GM19239 (cell line): ENCODE measurements around the gene PRF1.
"Not testable (repeated sequence)": the region's sequence is repeated elsewhere in the genome, so short reads cannot be mapped to it uniquely, and the experiment has no call there.

ENCODE experiments used
- DNase-seq: peaks from one replicate; pipeline ENCODE4 v3.0.0; 2011; ENCODE audit warnings: low spot score; ENCODE audit not compliant: insufficient read length
- FAIRE-seq: peaks from 2 replicates; lab custom pipeline; 2011; peaks lifted over from hg19 to GRCh38; lab: Jason Lieb, UNC

PRF1 gene

DNA sequence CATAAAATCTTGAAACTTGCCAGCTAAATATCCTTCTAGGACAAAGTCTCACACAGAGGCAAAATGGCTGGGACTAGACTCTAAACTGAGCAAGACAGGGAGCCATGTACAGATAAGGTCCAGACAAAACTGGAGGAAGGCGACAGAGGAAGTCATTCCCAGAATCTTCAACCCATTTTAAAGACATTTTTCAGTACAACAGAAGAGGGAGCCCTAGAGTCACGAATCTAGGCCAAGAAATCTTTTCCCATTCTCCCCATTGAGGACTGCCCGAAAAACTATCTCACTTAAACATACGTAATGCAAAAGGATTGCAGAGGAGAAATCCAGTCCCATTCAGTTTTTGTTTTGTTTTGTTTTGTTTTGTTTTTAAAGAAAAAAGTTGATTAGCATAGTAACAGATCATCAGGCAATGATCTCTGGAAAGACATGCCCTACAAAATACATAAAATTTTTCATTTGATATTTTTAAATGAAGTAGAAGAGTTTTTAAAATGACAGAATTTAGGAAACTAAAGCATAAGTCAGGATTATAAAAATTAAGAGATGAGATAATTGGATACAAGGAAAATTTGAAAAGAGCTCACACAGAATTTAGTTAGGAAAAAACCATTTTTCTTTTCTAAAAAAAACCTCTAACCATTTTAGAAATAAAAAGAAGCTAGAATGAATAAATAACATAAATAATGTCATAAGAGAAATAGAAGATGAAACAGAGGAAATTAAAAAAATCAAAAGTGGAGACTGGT is 16.9 kb upstream of the PRF1 start:
- peak; percentile 14 for FAIRE-seq

DNA sequence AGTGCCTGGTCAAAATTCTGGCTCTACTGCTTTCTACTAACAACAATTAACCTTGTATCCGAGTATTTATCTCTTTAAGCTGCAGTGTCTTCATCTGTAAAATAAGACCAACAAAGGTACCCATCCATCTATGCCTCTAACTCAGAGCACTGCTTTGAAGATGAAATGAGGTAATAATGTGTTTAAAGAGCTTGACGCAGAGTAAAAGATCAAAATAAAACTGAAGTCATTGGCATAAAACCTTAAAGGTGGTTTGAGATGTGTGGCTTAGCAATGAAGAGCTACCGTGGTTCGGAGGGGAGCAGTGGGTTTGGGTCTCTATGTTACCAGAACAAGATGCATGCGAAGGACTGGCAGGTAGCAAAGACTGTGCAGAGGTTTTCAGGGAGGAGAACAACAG is 16.1 kb upstream of the PRF1 start:
- FAIRE-seq (no peak), DNase-seq (no peak)

More for the DNA sequence above, 16.9 kb upstream of the PRF1 start:
- DNase-seq: no peak

DNA sequence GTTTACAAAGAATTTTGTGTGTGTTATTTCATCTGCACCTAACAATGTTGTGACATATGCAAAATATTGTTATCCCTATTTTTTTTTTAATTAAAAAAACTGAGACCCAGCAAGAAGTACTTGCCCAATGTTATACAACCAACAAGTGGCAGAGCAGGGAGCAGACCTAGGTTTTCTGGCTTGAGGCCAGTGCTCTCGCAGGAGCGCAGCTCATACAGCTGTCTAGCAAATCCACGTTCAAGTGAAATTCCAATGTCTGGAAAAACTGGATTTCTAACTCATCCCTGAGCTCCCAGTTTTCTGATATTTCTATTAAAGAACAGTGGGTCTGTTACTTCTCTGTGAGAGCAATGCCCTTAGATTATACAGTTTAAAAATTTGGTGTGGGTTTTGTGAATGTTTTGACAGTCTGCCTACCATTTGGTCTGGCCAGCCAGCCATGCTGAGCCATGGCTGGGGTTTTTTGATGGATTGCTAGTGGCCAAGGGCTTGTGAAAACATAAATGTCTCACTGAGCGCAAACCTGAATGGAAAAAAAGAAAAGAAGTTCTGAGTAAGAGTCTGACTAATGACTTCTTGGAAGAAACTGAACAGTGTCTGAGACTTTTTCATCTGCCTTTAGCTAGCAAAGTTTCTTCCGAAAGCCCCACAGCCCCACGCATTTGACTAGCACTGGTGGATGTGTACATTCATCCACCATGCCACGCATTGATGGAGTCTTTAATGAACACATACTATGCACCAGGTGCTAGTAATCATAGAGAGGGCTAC is 15.4 kb upstream of the PRF1 start:
- DNase-seq (no peak), FAIRE-seq (no peak)

- no peak for DNase-seq
- FAIRE-seq: no peak
Observed at GRCh38 chr10:70616761-70617160, 14.2 kb upstream of the PRF1 start.

GRCh38 chr10:70615784-70616522 is 13.4 kb upstream of the PRF1 start:
- FAIRE-seq: no peak
- no peak for DNase-seq

DNA sequence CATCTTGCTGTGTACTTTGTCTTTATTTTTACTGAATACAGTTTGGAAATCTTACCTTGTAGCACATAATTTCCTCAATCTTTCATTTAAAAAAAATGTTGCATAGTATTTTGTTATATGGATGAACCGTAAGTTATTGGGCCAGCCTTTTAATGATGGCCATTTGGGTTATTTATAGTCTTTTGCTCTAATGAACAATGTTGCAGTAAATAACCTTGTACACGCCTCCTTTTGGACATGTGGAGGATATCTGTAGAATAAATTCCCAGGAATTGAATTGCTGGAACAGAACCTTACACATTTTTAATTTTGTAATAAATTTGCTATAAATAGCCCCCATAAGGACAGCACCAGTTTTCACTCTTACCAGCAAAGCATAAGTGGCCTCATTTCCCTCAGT is 12.7 kb upstream of the PRF1 start:
- FAIRE-seq (peak; percentile 26), DNase-seq (no peak)

DNA sequence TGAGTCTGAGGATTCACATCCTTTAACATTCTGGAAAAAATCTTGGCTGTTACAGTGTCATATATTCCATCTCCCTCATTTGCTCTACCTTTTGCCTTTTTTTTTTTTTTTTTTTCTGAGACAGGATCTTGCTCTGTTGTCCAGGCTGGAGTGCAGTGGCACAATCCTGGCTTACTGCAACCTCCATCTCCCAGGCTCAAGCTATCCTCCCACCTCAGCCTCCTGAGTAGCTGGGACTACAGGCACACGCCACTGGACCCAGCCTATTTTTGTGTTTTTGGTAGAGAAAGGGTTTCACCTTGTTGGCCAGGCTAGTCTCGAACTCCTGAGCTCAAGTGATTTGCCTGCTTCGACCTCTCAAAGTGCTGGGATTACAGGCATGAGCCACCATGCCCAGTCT is 11.8 kb upstream of the PRF1 start:
- not testable (repeated sequence) for DNase-seq, FAIRE-seq

- no peak for FAIRE-seq
- no peak for DNase-seq
Observed at GRCh38 chr10:70613941-70614340, 11.4 kb upstream of the PRF1 start.

DNA sequence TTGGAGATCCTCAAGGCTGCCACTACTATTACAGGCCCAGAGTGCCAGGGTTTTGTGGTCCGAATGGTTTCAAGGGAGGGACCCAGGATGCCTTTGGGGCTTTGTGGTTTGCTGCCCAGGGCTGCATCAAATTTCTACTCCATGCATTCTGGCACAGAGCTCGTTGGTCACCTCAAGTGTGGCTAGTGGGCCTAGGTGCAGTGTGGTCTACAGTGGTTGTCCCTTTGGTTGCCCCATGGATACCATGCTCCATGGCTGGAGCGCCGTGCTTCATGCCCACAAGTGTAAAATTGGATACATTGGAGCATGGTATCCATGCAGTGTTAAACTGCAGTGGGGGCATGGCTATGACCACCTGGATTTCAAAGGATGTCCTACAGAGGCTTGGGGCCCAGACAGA is 5.4 kb upstream of the PRF1 start:
- FAIRE-seq: no peak
- DNase-seq: no peak

DNA sequence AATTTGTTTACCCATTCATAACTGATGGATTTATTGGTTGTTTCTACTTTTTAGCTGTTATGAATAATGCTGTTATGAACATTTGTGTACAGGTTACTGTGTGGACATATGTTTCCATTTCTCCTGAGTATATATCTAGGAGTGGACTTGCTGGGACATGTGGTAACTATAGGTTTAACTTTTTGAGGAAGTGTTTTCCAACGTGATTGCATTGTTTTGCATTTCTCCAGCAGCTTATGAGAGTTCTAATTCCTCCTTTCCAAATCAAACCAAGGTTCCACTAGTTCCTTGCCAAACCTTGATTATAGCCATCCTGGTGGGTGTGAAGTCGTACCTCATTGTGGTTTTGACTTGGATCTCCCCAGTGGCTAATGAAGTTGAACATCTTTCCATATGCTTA is 2.6 kb upstream of the PRF1 start:
- FAIRE-seq: no peak

GRCh38 chr10:70604106-70604505 is 1.6 kb upstream of the PRF1 start:
- no peak for FAIRE-seq
- no peak for DNase-seq

More for the DNA sequence above, 2.6 kb upstream of the PRF1 start:
- no peak for DNase-seq

- no peak for FAIRE-seq
- DNase-seq: no peak
Observed at GRCh38 chr10:70603449-70603801, 884 bp upstream of the PRF1 start.

GRCh38 chr10:70601746-70602145 is 795 bp downstream of the PRF1 start:
- FAIRE-seq (no peak), DNase-seq (no peak)

DNA sequence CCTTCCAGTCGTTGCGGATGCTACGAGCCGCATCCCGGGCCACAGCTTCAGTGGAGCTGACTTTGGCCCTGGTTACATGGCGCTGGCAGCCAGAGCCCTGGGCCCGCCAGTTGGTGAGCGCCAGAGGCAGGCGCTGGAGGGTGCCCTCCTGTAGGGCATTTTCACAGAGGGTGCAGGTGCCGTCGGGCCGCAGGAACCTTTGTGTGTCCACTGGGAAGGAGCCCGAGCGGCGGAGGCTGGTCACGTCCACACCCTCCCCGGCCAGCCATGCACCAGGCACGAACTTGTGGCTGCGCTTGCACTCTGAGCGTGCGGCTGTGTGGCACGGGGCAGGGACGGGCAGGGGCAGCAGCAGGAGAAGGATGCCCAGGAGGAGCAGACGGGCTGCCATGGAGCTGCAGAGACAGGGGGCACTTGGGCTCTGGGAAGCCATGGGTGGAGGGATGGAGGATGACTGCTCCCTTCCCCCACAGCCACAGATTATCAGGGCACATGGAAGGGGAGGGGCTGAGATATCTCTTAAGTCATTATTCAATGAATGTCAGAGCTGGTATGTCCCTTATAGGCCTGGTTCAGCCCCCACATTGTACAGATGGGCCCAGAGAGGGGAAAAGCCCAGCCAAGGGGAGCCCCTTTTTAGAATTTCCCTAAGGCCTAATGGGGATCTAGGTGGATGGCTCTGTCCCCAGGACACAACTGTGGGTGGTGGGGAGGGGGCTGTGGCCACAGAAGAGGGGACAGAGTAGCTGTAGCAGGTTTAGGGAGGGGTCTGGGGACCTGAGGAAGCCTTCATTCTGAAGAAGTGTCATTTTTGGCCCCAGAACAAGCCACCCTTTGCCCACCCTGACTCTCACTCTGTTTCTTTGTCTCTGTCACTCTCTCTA is 1.8 kb downstream of the PRF1 start:
- FAIRE-seq (no peak), DNase-seq (no peak)

DNA sequence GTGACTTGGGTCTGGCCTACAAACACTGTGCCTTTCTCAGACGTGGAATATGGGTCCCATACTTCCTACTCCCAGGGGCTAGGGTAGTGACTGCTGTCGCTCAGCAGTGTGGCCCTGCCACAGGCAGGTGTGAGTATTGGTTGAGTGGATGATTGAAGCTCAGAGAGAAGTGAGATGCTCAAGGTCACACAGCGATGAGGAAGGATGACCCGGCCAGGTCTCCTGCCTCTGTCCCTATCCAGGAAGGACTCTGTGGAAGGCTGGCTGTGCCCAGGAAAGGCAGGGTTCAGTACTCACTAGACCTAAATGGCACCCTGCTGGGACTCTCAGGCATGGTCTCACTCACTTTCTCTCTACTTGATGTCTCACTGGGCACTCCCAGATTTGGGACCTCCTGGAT is 2.8 kb downstream of the PRF1 start:
- FAIRE-seq (no peak), DNase-seq (no peak)

DNA sequence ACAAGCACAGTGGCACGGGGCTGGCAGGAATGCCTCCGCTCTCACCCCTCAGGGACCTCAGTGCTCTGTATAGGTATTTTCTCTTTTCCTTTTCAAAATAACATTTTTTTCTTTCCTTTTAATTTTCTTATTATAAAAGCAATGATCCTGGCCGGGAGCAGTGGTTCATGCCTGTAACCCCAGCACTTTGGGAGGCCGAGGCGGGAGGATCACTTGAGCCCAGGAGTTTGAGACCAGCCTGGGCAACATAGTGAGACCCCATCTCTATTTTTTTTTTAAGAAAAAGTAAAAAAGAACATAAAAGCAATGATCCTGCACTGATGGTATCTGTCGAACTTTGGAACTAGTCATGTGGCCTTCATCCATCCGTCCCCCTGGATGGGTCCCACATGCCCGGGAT is 3.2 kb downstream of the PRF1 start:
- DNase-seq (no peak), FAIRE-seq (no peak)

GRCh38 chr10:70598857-70599295 is 3.7 kb downstream of the PRF1 start:
- DNase-seq: no peak
- no peak for FAIRE-seq

DNA sequence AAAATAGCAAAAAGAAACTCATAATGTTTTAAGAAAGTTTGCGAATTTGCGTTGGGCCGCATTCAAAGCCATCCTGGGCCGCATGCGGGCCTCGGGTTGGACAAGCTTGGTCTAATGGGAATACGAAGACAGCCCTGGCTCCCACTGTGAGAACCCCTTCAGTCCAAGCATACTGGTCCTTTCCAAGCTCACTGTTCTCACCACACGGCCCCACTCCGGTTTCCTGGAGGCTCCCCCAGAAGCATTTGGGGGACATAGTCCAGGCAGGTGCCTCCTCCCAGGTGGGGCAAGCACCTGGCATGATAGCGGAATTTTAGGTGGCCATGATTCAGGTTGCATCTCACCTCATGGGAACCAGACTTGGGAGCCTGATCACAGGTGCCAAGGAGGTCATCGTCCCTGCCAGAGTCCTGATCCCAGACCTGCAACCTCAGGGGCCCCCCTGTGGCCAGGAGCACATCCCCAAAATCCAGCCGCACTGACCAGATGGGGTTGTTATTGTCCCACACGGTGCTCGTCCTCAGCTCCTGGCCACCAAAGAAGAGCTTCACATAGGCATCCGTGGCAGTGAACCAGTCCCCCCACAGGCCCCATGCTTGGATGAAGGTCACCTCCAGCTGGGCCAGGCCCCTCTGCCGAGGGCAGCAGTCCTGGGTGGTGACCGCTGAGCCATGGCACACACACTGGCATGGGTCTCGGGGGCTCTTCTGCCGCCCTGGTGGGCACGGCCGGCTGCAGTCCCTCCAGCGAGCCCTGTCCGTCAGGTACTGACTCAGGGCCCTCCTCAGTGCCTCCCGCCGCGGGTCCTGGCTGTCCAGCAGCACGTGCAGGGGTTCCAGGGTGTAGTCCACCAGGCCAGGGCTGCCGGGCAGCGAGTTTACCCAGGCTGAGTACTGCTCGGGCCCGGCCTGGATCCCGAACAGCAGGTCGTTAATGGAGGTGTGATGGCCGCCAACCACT is 4.4 kb downstream of the PRF1 start:
- no peak for FAIRE-seq

More for the DNA sequence above, 4.4 kb downstream of the PRF1 start:
- no peak for DNase-seq
